IMR-90 (cell line): ENCODE results near the gene ZFYVE26. TPM values are rescaled to one million over a fixed set of nuclear protein-coding genes. Genes with fewer than 3 reads are reported as not detected.

Source experiments
- ATAC-seq: fragments of 200-7000 bp; cut with Tn5 transposase; 2 replicates; pipeline ENCODE4 v1.9.1; 2020; ENCODE audit warnings: low read depth, mild to moderate bottlenecking, moderate library complexity
- BruUV-seq: library from RNA; stranded (reverse); fragments of 400-500 nt; replicated peaks from 2 replicates; lab custom pipeline; 2021; lab: Mats Ljungman, UMichigan
- CTCF ChIA-PET: fragments of 300-600 bp; formaldehyde crosslinking; extraction: SDS; loops from one replicate; lab custom pipeline; 2021; ENCODE audit warnings: antibody characterized with exemption; lab: Yijun Ruan, JAX
- POLR2A ChIA-PET: fragments of 300-600 bp; sonication (Branson Sonifier 250); formaldehyde crosslinking; loops from one replicate; lab custom pipeline; 2022; ENCODE audit warnings: antibody characterized with exemption; ENCODE audit not compliant: unreplicated experiment; lab: Charles Lee
- DNase-seq: peaks from one replicate; pipeline ENCODE4 v3.0.0; 2013
- H2AFZ ChIP-seq: replicated peaks from 2 replicates; pipeline ENCODE3; 2013; ENCODE audit warnings: low read length, mild to moderate bottlenecking; ENCODE audit not compliant: poor library complexity
- H2AK5ac ChIP-seq: 2 replicates; pipeline ENCODE4 v1.6.1; 2013; ENCODE audit warnings: low read depth, low read length, inconsistent platforms
- H2AK9ac ChIP-seq: replicated peaks from 2 replicates; pipeline ENCODE3; 2013; ENCODE audit warnings: mild to moderate bottlenecking, low read depth, low read length, moderate library complexity; ENCODE audit not compliant: poor library complexity
- H2BK120ac ChIP-seq: 2 replicates; pipeline ENCODE4 v1.6.1; 2013; ENCODE audit warnings: low read depth, low read length, inconsistent platforms
- H2BK15ac ChIP-seq: 3 replicates; pipeline ENCODE4 v1.6.1; 2013; ENCODE audit warnings: low read depth, low read length, inconsistent platforms
- H2BK20ac ChIP-seq: 2 replicates; pipeline ENCODE4 v1.6.1; 2013; ENCODE audit warnings: low read depth, mild to moderate bottlenecking, inconsistent platforms, low read length, moderate library complexity
- H2BK5ac ChIP-seq: 2 replicates; pipeline ENCODE4 v1.6.1; 2013; ENCODE audit warnings: mild to moderate bottlenecking, low read depth, low read length, inconsistent platforms; ENCODE audit not compliant: poor library complexity, severe bottlenecking
- H3K14ac ChIP-seq: replicated peaks from 2 replicates; pipeline ENCODE4 v1.6.1; 2013; ENCODE audit warnings: low read depth, low read length, inconsistent platforms
- H3K18ac ChIP-seq: 2 replicates; pipeline ENCODE4 v1.6.1; 2013; ENCODE audit warnings: low read depth, low read length, control low read depth
- H3K23ac ChIP-seq: 2 replicates; pipeline ENCODE4 v1.6.1; 2013; ENCODE audit warnings: low read depth, low read length, inconsistent platforms
- H3K27ac ChIP-seq: 2 replicates; pipeline ENCODE4 v1.5.1; 2013; ENCODE audit warnings: mild to moderate bottlenecking, control low read depth, low read length; ENCODE audit not compliant: insufficient read depth
- H3K27me3 ChIP-seq: 2 replicates; pipeline ENCODE4 v1.6.1; 2013; ENCODE audit warnings: low read length; ENCODE audit not compliant: control insufficient read depth, insufficient read depth
- H3K36me3 ChIP-seq: 2 replicates; pipeline ENCODE4 v1.6.1; 2013; ENCODE audit warnings: low read length, mixed read lengths; ENCODE audit not compliant: control insufficient read depth, insufficient read depth
- H3K4ac ChIP-seq: 2 replicates; pipeline ENCODE4 v1.6.1; 2013; ENCODE audit warnings: low read depth, low read length, inconsistent platforms
- H3K4me1 ChIP-seq: 2 replicates; pipeline ENCODE4 v1.6.1; 2013; ENCODE audit warnings: low read length, mixed read lengths; ENCODE audit not compliant: control insufficient read depth, insufficient read depth
- H3K4me2 ChIP-seq: 2 replicates; pipeline ENCODE4 v1.6.1; 2013; ENCODE audit warnings: low read depth, mild to moderate bottlenecking, control low read depth, low read length, moderate library complexity
- H3K4me3 ChIP-seq: 2 replicates; pipeline ENCODE4 v1.5.1; 2013; ENCODE audit warnings: low read depth, mild to moderate bottlenecking, control low read depth, low read length, moderate library complexity; ENCODE audit not compliant: insufficient read depth
- H3K56ac ChIP-seq: 2 replicates; pipeline ENCODE4 v1.6.1; 2013; ENCODE audit warnings: low read length, inconsistent platforms; ENCODE audit not compliant: insufficient read depth; ENCODE audit errors: extremely low read depth
- H3K79me1 ChIP-seq, 2 experiments: 2 replicates each; pipeline ENCODE4 v1.6.1; 2013; ENCODE audit warnings: low read length in 2 of 2, inconsistent platforms in 1 of 2, low read depth in 1 of 2
- H3K9ac ChIP-seq: 2 replicates; pipeline ENCODE4 v1.6.1; 2013; ENCODE audit warnings: low read depth, low read length, control low read depth
- H3K9me1 ChIP-seq: 2 replicates; pipeline ENCODE4 v1.6.1; 2013; ENCODE audit warnings: low read length, inconsistent platforms; ENCODE audit not compliant: insufficient read depth
- H3K9me3 ChIP-seq: 2 replicates; pipeline ENCODE4 v1.6.1; 2013; ENCODE audit warnings: low read length; ENCODE audit not compliant: control insufficient read depth, insufficient read depth
- H4K20me1 ChIP-seq: 2 replicates; pipeline ENCODE4 v1.6.1; 2013; ENCODE audit warnings: low read length, inconsistent platforms; ENCODE audit not compliant: insufficient read depth
- H4K5ac ChIP-seq: 2 replicates; pipeline ENCODE4 v1.6.1; 2013; ENCODE audit warnings: mild to moderate bottlenecking, low read depth, low read length, control low read depth
- H4K8ac ChIP-seq, 2 experiments: 2 replicates each; pipeline ENCODE4 v1.6.1; 2013; ENCODE audit warnings: low read depth in 2 of 2, low read length in 2 of 2, control low read depth in 1 of 2, inconsistent platforms in 1 of 2
- H4K91ac ChIP-seq: 2 replicates; pipeline ENCODE4 v1.6.1; 2013; ENCODE audit warnings: low read depth, low read length, inconsistent platforms; ENCODE audit not compliant: insufficient read depth
- CEBPB ChIP-seq: IDR thresholded peaks from 2 replicates; pipeline ENCODE4 v1.6.1; 2012; ENCODE audit warnings: low read depth, low read length, improper control_type of control experiment
- ELK1 ChIP-seq: fragments of 150-350 bp; IDR thresholded peaks from 2 replicates; pipeline ENCODE4 v1.6.1; 2016; ENCODE audit warnings: low read depth, mild to moderate bottlenecking, low read length, moderate library complexity, borderline replicate concordance
- WGBS, 2 experiments: methylation state at CpG; one replicate each; pipeline versions ENCODE4 v1.1.5 to v1.1.7; 2013; ENCODE audit warnings: missing lambda C conversion rate in 2 of 2; ENCODE audit not compliant: insufficient read length in 1 of 2; ENCODE audit errors: extremely low coverage in 2 of 2; 5-methylcytosine and 5-hydroxymethylcytosine counted together
- dilution Hi-C: fragments of 300-500 bp; cut with HindIII; formaldehyde crosslinking; loops from one replicate; pipeline ENCODE4 v1.14.3; 2018; ENCODE audit warnings: low sequenced_read_pairs; ENCODE audit not compliant: unreplicated experiment
- in situ Hi-C: fragments of 300-500 bp; cut with MboI; formaldehyde crosslinking; loops from 3 replicates; pipeline ENCODE4 v1.14.3; 2019; ENCODE audit warnings: low sequenced_read_pairs, inconsistent platforms, mixed read lengths
- intact Hi-C: fragments of 100-400 bp; cut with micrococcal nuclease; formaldehyde crosslinking; loops from 2 replicates; pipeline ENCODE4 v1.10.0; 2022
- polyA plus RNA-seq, 3 experiments: library from polyadenylated mRNA; depleted of rRNA; stranded (reverse); fragments of >200 nt; gene quantifications; 2 replicates each; pipeline ENCODE4 v1.2.3, GENCODE V29; 2012; ENCODE audit warnings: low replicate concordance in 1 of 3
- total RNA-seq: library from RNA; depleted of rRNA; stranded (reverse); fragments of >200 nt; gene quantifications from 2 replicates; pipeline ENCODE4 v1.2.3, GENCODE V29; 2012

The ZFYVE26 gene
- total and polyA plus RNA-seq, 2 of the 4 experiments (the other 2 are of a cell fraction): 6.0 to 11.1 TPM

DNA sequence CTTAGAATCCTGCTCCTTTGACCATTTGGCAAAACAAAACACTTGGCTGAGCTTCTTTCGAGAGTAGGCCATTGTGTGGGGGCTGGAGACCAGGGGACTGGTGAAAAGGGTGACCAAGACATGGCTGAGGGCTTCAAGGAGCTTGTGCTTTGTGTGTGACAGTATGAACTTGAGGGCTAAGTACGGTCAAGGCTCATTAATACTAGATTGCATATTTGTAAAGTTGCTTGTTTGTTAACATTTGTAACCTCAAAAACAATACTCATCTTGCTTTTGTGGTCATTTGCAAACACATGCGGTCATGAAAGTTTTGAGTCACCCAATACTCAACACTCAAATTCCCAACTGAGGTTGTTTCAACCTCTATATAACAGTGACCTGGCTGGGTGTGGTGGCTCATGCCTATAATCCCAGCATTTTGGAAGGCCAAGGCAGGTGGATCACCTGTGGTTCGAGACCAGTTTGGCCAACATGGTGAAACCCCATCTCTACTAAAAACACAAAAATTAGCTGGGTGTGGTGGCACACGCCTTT is 42.5 kb downstream of the ZFYVE26 start:
- H3K79me1 ChIP-seq: no peaks in the 10 kb centered on the region
- POLR2A ChIA-PET: no interaction called here
- no peak overlapping the region for H2AFZ ChIP-seq
- intact Hi-C loops: no loop called here
- no peak for TF ChIP-seq ELK1
- TF ChIP-seq CEBPB: no peak
- H3K4me1 ChIP-seq: no peaks in the 10 kb centered on the region
- H2BK120ac ChIP-seq: no peak overlapping the region
- H3K4me3 ChIP-seq: no peak overlapping the region
- peaks cover 45% of the 10 kb centered on the region for H3K36me3 ChIP-seq
- no peak overlapping the region for H2AK9ac ChIP-seq
- CTCF ChIA-PET: no interaction called here
- H3K14ac ChIP-seq: no peak overlapping the region
- in situ Hi-C loops: no loop called here
- no peaks in the 10 kb centered on the region for H4K20me1 ChIP-seq
- dilution Hi-C loops: no loop called here
- H3K9ac ChIP-seq: no peak overlapping the region
- H3K9me1 ChIP-seq: peaks cover 3% of the 10 kb centered on the region; the same call in 1 of the 2 replicates
- ATAC-seq: no peak
- H3K56ac ChIP-seq: no peak overlapping the region
- no peak overlapping the region for H2AK5ac ChIP-seq
- no peak overlapping the region for H3K18ac ChIP-seq
- no peaks in the 10 kb centered on the region for H3K27me3 ChIP-seq
- H4K8ac ChIP-seq: no peak overlapping the region
- no peak overlapping the region for H3K27ac ChIP-seq
- no peaks in the 10 kb centered on the region for H3K9me3 ChIP-seq
- no TSS peak for BruUV-seq
- H3K4ac ChIP-seq: no peak overlapping the region
- no peak overlapping the region for H2BK5ac ChIP-seq
- no peak overlapping the region for H4K5ac ChIP-seq
- no peak for DNase-seq
- no peak overlapping the region for H3K4me2 ChIP-seq
- H4K91ac ChIP-seq: no peak overlapping the region
- H2BK20ac ChIP-seq: no peak overlapping the region
- H3K23ac ChIP-seq: no peak overlapping the region
- H2BK15ac ChIP-seq: no peak overlapping the region
- WGBS, 2 experiments: 100% methylated on average over 1 of the region's 5 CpGs; no CpG with 5 or more reads in 1 of the 2 experiments
